IMR-90 (cell line): ENCODE measurements around the gene MRPL51. TPM values are rescaled to one million over a fixed set of nuclear protein-coding genes. Genes with fewer than 3 reads are reported as not detected.

Experiments
- ATAC-seq: fragments of 200-7000 bp; cut with Tn5 transposase; 2 replicates; pipeline ENCODE4 v1.9.1; 2020; ENCODE audit warnings: low read depth, mild to moderate bottlenecking, moderate library complexity
- BruUV-seq: library from RNA; stranded (reverse); fragments of 400-500 nt; replicated peaks from 2 replicates; lab custom pipeline; 2021; lab: Mats Ljungman, UMichigan
- CTCF ChIA-PET: fragments of 300-600 bp; formaldehyde crosslinking; extraction: SDS; loops from one replicate; lab custom pipeline; 2021; ENCODE audit warnings: antibody characterized with exemption; lab: Yijun Ruan, JAX
- POLR2A ChIA-PET: fragments of 300-600 bp; sonication (Branson Sonifier 250); formaldehyde crosslinking; loops from one replicate; lab custom pipeline; 2022; ENCODE audit warnings: antibody characterized with exemption; ENCODE audit not compliant: unreplicated experiment; lab: Charles Lee
- DNase-seq: peaks from one replicate; pipeline ENCODE4 v3.0.0; 2013
- H2AFZ ChIP-seq: replicated peaks from 2 replicates; pipeline ENCODE3; 2013; ENCODE audit warnings: low read length, mild to moderate bottlenecking; ENCODE audit not compliant: poor library complexity
- H2AK5ac ChIP-seq: 2 replicates; pipeline ENCODE4 v1.6.1; 2013; ENCODE audit warnings: low read depth, low read length, inconsistent platforms
- H2AK9ac ChIP-seq: replicated peaks from 2 replicates; pipeline ENCODE3; 2013; ENCODE audit warnings: mild to moderate bottlenecking, low read depth, low read length, moderate library complexity; ENCODE audit not compliant: poor library complexity
- H2BK120ac ChIP-seq: 2 replicates; pipeline ENCODE4 v1.6.1; 2013; ENCODE audit warnings: low read depth, low read length, inconsistent platforms
- H2BK15ac ChIP-seq: 3 replicates; pipeline ENCODE4 v1.6.1; 2013; ENCODE audit warnings: low read depth, low read length, inconsistent platforms
- H2BK20ac ChIP-seq: 2 replicates; pipeline ENCODE4 v1.6.1; 2013; ENCODE audit warnings: low read depth, mild to moderate bottlenecking, inconsistent platforms, low read length, moderate library complexity
- H2BK5ac ChIP-seq: 2 replicates; pipeline ENCODE4 v1.6.1; 2013; ENCODE audit warnings: mild to moderate bottlenecking, low read depth, low read length, inconsistent platforms; ENCODE audit not compliant: poor library complexity, severe bottlenecking
- H3K14ac ChIP-seq: replicated peaks from 2 replicates; pipeline ENCODE4 v1.6.1; 2013; ENCODE audit warnings: low read depth, low read length, inconsistent platforms
- H3K18ac ChIP-seq: 2 replicates; pipeline ENCODE4 v1.6.1; 2013; ENCODE audit warnings: low read depth, low read length, control low read depth
- H3K23ac ChIP-seq: 2 replicates; pipeline ENCODE4 v1.6.1; 2013; ENCODE audit warnings: low read depth, low read length, inconsistent platforms
- H3K27ac ChIP-seq: 2 replicates; pipeline ENCODE4 v1.5.1; 2013; ENCODE audit warnings: mild to moderate bottlenecking, control low read depth, low read length; ENCODE audit not compliant: insufficient read depth
- H3K27me3 ChIP-seq: 2 replicates; pipeline ENCODE4 v1.6.1; 2013; ENCODE audit warnings: low read length; ENCODE audit not compliant: control insufficient read depth, insufficient read depth
- H3K36me3 ChIP-seq: 2 replicates; pipeline ENCODE4 v1.6.1; 2013; ENCODE audit warnings: low read length, mixed read lengths; ENCODE audit not compliant: control insufficient read depth, insufficient read depth
- H3K4ac ChIP-seq: 2 replicates; pipeline ENCODE4 v1.6.1; 2013; ENCODE audit warnings: low read depth, low read length, inconsistent platforms
- H3K4me1 ChIP-seq: 2 replicates; pipeline ENCODE4 v1.6.1; 2013; ENCODE audit warnings: low read length, mixed read lengths; ENCODE audit not compliant: control insufficient read depth, insufficient read depth
- H3K4me2 ChIP-seq: 2 replicates; pipeline ENCODE4 v1.6.1; 2013; ENCODE audit warnings: low read depth, mild to moderate bottlenecking, control low read depth, low read length, moderate library complexity
- H3K4me3 ChIP-seq: 2 replicates; pipeline ENCODE4 v1.5.1; 2013; ENCODE audit warnings: low read depth, mild to moderate bottlenecking, control low read depth, low read length, moderate library complexity; ENCODE audit not compliant: insufficient read depth
- H3K56ac ChIP-seq: 2 replicates; pipeline ENCODE4 v1.6.1; 2013; ENCODE audit warnings: low read length, inconsistent platforms; ENCODE audit not compliant: insufficient read depth; ENCODE audit errors: extremely low read depth
- H3K79me1 ChIP-seq, 2 experiments: 2 replicates each; pipeline ENCODE4 v1.6.1; 2013; ENCODE audit warnings: low read length in 2 of 2, inconsistent platforms in 1 of 2, low read depth in 1 of 2
- H3K9ac ChIP-seq: 2 replicates; pipeline ENCODE4 v1.6.1; 2013; ENCODE audit warnings: low read depth, low read length, control low read depth
- H3K9me1 ChIP-seq: 2 replicates; pipeline ENCODE4 v1.6.1; 2013; ENCODE audit warnings: low read length, inconsistent platforms; ENCODE audit not compliant: insufficient read depth
- H3K9me3 ChIP-seq: 2 replicates; pipeline ENCODE4 v1.6.1; 2013; ENCODE audit warnings: low read length; ENCODE audit not compliant: control insufficient read depth, insufficient read depth
- H4K20me1 ChIP-seq: 2 replicates; pipeline ENCODE4 v1.6.1; 2013; ENCODE audit warnings: low read length, inconsistent platforms; ENCODE audit not compliant: insufficient read depth
- H4K5ac ChIP-seq: 2 replicates; pipeline ENCODE4 v1.6.1; 2013; ENCODE audit warnings: mild to moderate bottlenecking, low read depth, low read length, control low read depth
- H4K8ac ChIP-seq, 2 experiments: 2 replicates each; pipeline ENCODE4 v1.6.1; 2013; ENCODE audit warnings: low read depth in 2 of 2, low read length in 2 of 2, control low read depth in 1 of 2, inconsistent platforms in 1 of 2
- H4K91ac ChIP-seq: 2 replicates; pipeline ENCODE4 v1.6.1; 2013; ENCODE audit warnings: low read depth, low read length, inconsistent platforms; ENCODE audit not compliant: insufficient read depth
- MAZ ChIP-seq: IDR thresholded peaks from 2 replicates; pipeline ENCODE4 v1.6.1; 2012; ENCODE audit warnings: low read depth, mild to moderate bottlenecking, low read length, improper control_type of control experiment, moderate library complexity, borderline replicate concordance
- NFE2L2 ChIP-seq: fragments of 150-350 bp; IDR thresholded peaks from 2 replicates; pipeline ENCODE4 v1.6.1; 2016; ENCODE audit warnings: low read depth, mild to moderate bottlenecking, low read length
- RAD21 ChIP-seq: IDR thresholded peaks from 2 replicates; pipeline ENCODE4 v1.6.1; 2012; ENCODE audit warnings: low read length, improper control_type of control experiment
- RCOR1 ChIP-seq: IDR thresholded peaks from 2 replicates; pipeline ENCODE4 v1.6.1; 2012; ENCODE audit warnings: mild to moderate bottlenecking, low read length, improper control_type of control experiment; ENCODE audit not compliant: insufficient replicate concordance
- SMC3 ChIP-seq: fragments of 150-350 bp; IDR thresholded peaks from 2 replicates; pipeline ENCODE4 v1.6.1; 2016; ENCODE audit warnings: low read depth, mild to moderate bottlenecking, antibody characterized with exemption, low read length, moderate library complexity
- USF2 ChIP-seq: fragments of 150-350 bp; IDR thresholded peaks from 2 replicates; pipeline ENCODE4 v1.6.1; 2017; ENCODE audit warnings: mild to moderate bottlenecking, antibody characterized with exemption, low read length, low read depth
- WGBS, 2 experiments: methylation state at CpG; one replicate each; pipeline versions ENCODE4 v1.1.5 to v1.1.7; 2013; ENCODE audit warnings: missing lambda C conversion rate in 2 of 2; ENCODE audit not compliant: insufficient read length in 1 of 2; ENCODE audit errors: extremely low coverage in 2 of 2; 5-methylcytosine and 5-hydroxymethylcytosine counted together
- dilution Hi-C: fragments of 300-500 bp; cut with HindIII; formaldehyde crosslinking; loops from one replicate; pipeline ENCODE4 v1.14.3; 2018; ENCODE audit warnings: low sequenced_read_pairs; ENCODE audit not compliant: unreplicated experiment
- in situ Hi-C: fragments of 300-500 bp; cut with MboI; formaldehyde crosslinking; loops from 3 replicates; pipeline ENCODE4 v1.14.3; 2019; ENCODE audit warnings: low sequenced_read_pairs, inconsistent platforms, mixed read lengths
- intact Hi-C: fragments of 100-400 bp; cut with micrococcal nuclease; formaldehyde crosslinking; loops from 2 replicates; pipeline ENCODE4 v1.10.0; 2022
- polyA plus RNA-seq, 3 experiments: library from polyadenylated mRNA; depleted of rRNA; stranded (reverse); fragments of >200 nt; gene quantifications; 2 replicates each; pipeline ENCODE4 v1.2.3, GENCODE V29; 2012; ENCODE audit warnings: low replicate concordance in 1 of 3
- total RNA-seq: library from RNA; depleted of rRNA; stranded (reverse); fragments of >200 nt; gene quantifications from 2 replicates; pipeline ENCODE4 v1.2.3, GENCODE V29; 2012

The MRPL51 gene
- total and polyA plus RNA-seq, 2 of the 4 experiments (the other 2 are of a cell fraction): 80.1 to 160 TPM

DNA sequence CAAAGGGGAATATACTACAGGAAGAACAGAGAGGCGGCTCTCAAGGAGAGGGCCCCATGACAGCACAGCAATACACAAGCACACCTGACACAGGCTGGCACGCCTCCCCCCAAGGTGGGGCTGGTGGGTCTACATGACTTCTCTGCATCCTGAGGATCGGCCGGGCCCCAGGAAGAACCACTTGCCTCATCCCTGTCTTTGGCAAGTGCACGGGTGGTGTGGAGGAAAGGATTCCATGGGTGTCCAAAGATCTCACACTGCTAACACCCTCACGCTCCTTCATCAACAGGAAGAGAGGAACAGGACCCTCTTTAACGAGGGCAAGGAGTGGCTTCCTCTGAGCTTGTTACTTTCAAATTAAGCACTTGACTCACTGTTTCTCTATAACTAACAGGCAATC lies 29.8 kb downstream of the MRPL51 start:
- H4K91ac ChIP-seq: no peak overlapping the region
- no peak overlapping the region for H3K14ac ChIP-seq
- H2AK5ac ChIP-seq: no peak overlapping the region
- dilution Hi-C loops: no loop called here
- no peak overlapping the region for H2BK120ac ChIP-seq
- H3K4me1 ChIP-seq: no peaks in the 10 kb centered on the region
- 0 out of 2 replicates have a peak, but pooled peaks cover 4% of the 10 kb centered on the region for H3K9me1 ChIP-seq
- no peak overlapping the region for H3K9ac ChIP-seq
- no peak overlapping the region for H3K4me3 ChIP-seq
- no peak overlapping the region for H3K23ac ChIP-seq
- no peak overlapping the region for H4K8ac ChIP-seq
- no peak overlapping the region for H3K4me2 ChIP-seq
- no peak for TF ChIP-seq RCOR1
- TF ChIP-seq SMC3: no peak
- TF ChIP-seq RAD21: no peak
- no peak for TF ChIP-seq MAZ
- no peak for TF ChIP-seq USF2
- TF ChIP-seq NFE2L2: no peak
- ChIA-PET POLR2A (no interaction called here), CTCF (no interaction called here)
- no TSS peak for BruUV-seq
- in situ Hi-C loops: loop anchor here (5.0 to 25.0 kb wide), 4 partner anchors 41 to 401 kb away; no protein-coding TSS in a partner anchor
- no CpG with 5 or more reads among the region's 7 CpGs for WGBS, 2 experiments
- H2BK5ac ChIP-seq: no peak overlapping the region
- no peak overlapping the region for H3K27ac ChIP-seq
- H3K4ac ChIP-seq: no peak overlapping the region
- intact Hi-C loops: no loop called here
- no peak overlapping the region for H2AK9ac ChIP-seq
- no peak overlapping the region for H2BK20ac ChIP-seq
- no peak overlapping the region for H2BK15ac ChIP-seq
- DNase-seq (no peak), ATAC-seq (no peak)
- H3K27me3 ChIP-seq: no peaks in the 10 kb centered on the region
- H3K56ac ChIP-seq: no peak overlapping the region
- no peak overlapping the region for H2AFZ ChIP-seq
- no peak overlapping the region for H4K5ac ChIP-seq
- H3K18ac ChIP-seq: no peak overlapping the region
- peaks cover 57% of the 10 kb centered on the region for H3K36me3 ChIP-seq
- peaks cover 8 to 23% of the 10 kb centered on the region in 2 experiments; a peak in 3 of 4 replicates for H3K79me1 ChIP-seq
- H4K20me1 ChIP-seq: peaks cover 5% of the 10 kb centered on the region; the same call in 1 of the 2 replicates
- no peaks in the 10 kb centered on the region for H3K9me3 ChIP-seq
